ENCODE data around the gene ISOC2.

The ISOC2 gene

DNA sequence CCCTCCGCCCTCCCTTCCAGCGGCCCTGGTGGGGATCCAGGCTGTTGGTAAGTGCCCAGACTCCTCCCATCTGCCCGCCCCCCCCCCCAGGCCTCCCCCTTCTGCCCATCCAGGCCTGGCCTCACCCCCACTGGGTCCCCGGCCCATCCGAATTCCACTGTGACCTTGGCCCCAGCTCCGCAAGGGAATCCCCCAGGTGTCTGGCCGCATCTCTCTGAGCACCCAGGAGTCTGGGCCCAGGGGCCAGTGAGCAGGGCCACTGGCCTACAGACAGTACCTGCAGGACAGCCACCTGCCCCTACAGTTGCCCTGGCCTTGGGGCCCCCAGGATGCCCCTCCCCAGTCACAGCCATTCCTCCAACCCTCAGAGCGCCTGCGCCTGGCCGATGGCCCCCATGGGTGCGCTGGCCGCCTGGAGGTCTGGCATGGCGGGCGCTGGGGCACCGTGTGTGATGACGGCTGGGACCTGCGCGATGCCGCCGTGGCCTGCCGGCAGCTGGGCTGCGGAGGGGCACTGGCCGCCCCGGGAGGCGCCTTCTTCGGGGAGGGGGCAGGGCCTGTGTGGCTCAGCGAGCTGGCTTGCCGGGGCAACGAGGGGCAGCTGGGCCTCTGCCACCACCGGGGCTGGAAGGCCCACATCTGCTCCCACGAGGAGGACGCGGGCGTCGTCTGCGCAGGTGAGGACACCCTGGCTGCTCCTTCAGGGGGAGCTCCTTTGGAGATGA is 27.7 kb upstream of the ISOC2 start:
- FAIRE-seq (no peak), DNase-seq (ENCODE audit: insufficient read length, low spot score) (no peak)
- TF ChIP-seq, protein P1, sequence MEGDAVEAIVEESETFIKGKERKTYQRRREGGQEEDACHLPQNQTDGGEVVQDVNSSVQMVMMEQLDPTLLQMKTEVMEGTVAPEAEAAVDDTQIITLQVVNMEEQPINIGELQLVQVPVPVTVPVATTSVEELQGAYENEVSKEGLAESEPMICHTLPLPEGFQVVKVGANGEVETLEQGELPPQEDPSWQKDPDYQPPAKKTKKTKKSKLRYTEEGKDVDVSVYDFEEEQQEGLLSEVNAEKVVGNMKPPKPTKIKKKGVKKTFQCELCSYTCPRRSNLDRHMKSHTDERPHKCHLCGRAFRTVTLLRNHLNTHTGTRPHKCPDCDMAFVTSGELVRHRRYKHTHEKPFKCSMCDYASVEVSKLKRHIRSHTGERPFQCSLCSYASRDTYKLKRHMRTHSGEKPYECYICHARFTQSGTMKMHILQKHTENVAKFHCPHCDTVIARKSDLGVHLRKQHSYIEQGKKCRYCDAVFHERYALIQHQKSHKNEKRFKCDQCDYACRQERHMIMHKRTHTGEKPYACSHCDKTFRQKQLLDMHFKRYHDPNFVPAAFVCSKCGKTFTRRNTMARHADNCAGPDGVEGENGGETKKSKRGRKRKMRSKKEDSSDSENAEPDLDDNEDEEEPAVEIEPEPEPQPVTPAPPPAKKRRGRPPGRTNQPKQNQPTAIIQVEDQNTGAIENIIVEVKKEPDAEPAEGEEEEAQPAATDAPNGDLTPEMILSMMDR (IDR thresholded peaks at IDR 0.05; ENCODE audit: insufficient read depth, missing control alignments): no peak

DNA sequence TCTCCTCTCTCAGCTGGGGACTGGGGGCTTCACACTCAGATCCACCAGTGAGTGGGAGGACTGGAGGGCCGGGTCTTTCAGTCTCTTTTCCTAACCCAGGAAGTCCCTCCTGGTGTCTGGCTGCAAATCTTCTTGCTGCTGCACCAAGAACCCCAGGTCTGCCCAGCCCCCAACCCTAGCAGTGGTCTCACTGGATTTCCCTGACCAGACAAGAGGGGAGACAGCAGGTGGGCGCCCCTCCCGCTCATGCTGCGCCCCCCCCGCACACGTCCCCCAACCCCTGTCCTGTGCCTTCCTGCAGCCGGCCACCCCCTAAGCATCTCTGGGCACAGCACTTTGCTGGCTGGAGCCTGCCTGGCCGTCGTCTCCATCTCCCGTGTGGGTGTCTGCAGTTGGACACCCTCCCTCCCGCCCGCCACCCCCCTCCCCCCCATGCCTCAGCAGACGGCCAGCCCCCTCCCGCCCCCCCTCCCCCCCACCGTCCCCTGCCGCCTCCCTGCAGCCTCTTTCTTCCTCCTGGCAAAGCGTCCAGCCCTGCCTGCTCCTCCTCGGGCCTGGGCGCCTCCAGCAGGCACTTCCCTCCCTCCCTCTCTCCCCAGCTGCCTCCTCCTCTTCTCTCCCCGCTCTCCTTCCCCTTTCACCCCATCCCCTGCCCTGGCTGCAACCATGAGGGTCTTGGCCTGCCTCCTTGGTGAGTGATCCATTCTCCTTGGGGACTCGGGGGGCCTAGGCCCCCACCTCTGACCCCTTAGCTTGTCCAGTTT is 26.7 kb upstream of the ISOC2 start, which contains the start of gene SSC5D:
TSS of gene SSC5D (plus strand) at position 513 of the 764 bp plus-strand sequence. CDS start at position 667, 154 bp downstream.
- FAIRE-seq (no peak), DNase-seq (ENCODE audit: insufficient read length, low spot score) (no peak)
- TF ChIP-seq, protein P1 (IDR thresholded peaks at IDR 0.05; ENCODE audit: insufficient read depth, missing control alignments): no peak

DNA sequence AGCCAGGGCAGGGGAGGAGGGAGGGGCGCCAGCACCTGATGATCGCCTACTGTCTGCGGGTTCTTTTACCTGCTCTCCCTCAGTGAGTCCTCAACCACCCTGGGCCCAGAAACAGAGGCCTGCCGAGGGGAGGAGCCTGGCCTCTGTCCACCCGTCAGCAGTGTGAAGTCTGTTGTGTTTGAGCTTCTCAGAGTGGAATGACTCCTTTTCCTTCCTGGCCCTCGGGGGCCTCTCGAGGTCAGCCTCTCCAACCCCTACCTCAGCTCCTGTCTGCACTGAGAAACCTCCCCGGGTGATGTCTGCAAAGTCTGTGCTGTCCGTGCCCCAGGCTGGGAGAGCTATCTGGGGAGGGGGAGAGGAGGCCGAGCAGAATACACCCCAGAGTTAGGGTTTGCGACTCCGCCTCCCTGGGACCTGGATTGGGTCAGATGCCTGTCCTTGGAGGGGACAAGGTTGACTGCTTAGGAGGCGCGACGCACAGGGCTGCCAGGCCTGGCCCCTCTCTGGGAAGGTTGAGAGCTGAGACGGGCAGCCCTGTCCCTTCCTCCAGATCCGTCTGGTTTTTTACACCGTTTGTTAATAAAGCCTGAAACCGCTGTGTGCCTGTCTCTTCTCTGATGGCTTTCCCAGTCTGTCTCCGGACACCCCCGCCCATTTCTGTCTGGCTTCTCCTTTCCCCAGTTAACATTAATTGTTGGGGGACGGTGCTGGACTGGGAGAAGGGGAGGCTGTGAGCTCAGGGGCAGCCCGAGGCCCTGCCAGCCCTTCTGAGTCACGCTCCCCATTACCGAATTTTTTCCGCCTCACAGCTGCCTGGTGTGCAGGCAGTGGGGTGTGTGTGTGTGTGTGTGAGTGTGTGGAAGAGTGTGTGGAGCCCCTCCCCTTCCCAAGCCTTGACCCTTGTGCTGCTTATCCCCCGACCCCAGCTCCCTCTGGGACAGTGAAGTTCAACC is 25.8 kb upstream of the ISOC2 start:
- TF ChIP-seq, protein P1 (IDR thresholded peaks at IDR 0.05; ENCODE audit: insufficient read depth, missing control alignments): no peak
- DNase-seq (ENCODE audit: insufficient read length, low spot score) (no peak), FAIRE-seq (no peak)

DNA sequence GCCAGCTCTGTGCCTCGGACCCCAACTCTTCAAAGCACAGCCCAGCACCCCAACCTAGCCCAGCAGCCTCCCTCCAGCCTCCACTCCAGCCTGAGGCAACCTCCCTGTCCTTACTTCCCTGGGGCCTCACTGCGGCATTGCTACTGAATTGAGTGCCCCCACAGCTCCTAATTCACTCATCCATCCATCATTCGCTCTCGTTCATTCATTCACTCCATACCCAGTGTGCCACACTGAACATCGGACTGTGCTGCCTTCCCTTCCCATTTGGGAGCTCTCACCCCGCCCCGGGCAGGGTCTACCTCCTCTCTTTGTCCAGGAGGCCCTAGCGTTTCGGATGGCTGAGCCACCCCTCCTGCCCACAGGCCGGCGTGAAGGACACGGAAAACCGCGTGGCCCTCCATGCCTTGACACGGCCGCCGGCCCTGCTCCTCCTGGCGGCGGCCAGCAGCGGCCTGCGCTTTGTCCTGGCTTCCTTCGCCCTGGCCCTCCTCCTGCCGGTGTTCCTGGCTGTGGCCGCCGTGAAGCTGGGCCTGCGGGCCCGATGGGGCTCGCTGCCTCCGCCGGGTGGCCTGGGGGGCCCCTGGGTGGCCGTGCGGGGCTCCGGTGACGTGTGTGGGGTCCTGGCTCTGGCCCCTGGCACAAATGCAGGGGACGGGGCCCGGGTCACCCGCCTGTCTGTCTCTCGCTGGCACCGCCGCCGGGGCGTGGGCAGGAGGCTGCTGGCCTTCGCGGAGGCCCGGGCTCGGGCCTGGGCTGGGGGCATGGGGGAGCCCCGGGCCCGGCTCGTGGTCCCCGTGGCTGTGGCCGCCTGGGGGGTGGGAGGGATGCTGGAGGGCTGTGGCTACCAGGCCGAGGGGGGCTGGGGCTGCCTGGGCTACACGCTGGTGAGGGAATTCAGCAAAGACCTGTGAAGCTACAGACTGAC is 24.9 kb upstream of the ISOC2 start:
- no peak for FAIRE-seq
- TF ChIP-seq, protein P1 (IDR thresholded peaks at IDR 0.05; ENCODE audit: insufficient read depth, missing control alignments): no peak
- no peak for DNase-seq (ENCODE audit: insufficient read length, low spot score)

DNA sequence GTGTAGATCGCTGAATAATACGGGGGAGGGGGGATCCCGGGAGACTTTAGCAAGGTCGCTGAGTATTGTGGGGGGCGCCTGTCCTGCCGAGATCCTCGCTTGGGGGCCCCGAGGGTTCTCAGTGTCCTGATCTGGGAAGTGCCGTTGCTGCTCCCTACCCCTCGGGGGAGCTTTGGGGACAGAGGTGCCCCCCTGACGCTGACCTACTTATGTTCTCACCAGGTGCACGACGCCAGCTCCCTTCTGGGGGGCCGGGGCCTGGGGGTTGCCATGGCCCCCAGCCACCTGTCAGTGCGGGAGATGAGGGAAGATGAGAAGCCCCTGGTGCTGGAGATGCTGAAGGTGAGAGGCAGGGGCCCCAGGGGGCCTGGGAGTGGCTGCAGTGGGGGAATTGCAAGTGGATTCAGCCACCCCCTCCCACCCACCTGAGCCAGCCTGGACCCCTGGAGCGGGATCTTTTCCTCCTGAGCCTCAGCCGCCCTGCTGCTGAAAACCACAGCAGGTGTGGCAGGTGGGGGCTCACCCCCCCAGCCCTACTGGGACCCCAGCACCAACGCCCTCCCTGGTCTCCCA is 24.1 kb upstream of the ISOC2 start:
- TF ChIP-seq, protein P1 (IDR thresholded peaks at IDR 0.05; ENCODE audit: insufficient read depth, missing control alignments): no peak
- FAIRE-seq: no peak
- no peak for DNase-seq (ENCODE audit: insufficient read length, low spot score)
